Astrocyte (in vitro differentiated cells and primary cell): ENCODE measurements around the gene MCUB.

ENCODE experiments used
- CTCF ChIP-seq: IDR thresholded peaks from 2 replicates; pipeline ENCODE4 v1.5.1; 2011; ENCODE audit warnings: low read depth, mild to moderate bottlenecking, inconsistent platforms, low read length, moderate library complexity; ENCODE audit not compliant: insufficient read depth
- EZH2 ChIP-seq: IDR thresholded peaks from 2 replicates; pipeline ENCODE4 v1.6.1; 2012; ENCODE audit warnings: mild to moderate bottlenecking, low read length, inconsistent platforms; ENCODE audit not compliant: insufficient read depth

GRCh38 chr4:109554971-109555370, 5.1 kb upstream of the MCUB start:
- TF ChIP-seq CTCF, result no peak
- no peak for TF ChIP-seq EZH2
